Liver (tissue), 10 donors: ENCODE data around the gene BLACAT1. TPM values are rescaled to one million over a fixed set of nuclear protein-coding genes. Genes with fewer than 3 reads are reported as not detected.
"Not testable (repeated sequence)": the region's sequence is repeated elsewhere in the genome, so short reads cannot be mapped to it uniquely, and the experiment has no call there.

ENCODE experiments used
- DNase-seq: peaks from one replicate; pipeline ENCODE4 v3.0.0-alpha.2; 2017; ENCODE audit warnings: low spot score
- H3K27ac ChIP-seq, 2 donors: one replicate each; pipeline ENCODE4 v1.7.0; 2013; ENCODE audit warnings: inconsistent platforms in 2 of 2, low read length in 2 of 2, control low read depth in 1 of 2, low read depth in 1 of 2, mild to moderate bottlenecking in 1 of 2
- H3K27me3 ChIP-seq, 4 donors: one replicate each; pipeline versions ENCODE4 v1.6.1 to v1.7.0; 2013; ENCODE audit warnings: low read length in 3 of 4, inconsistent platforms in 1 of 4, mild to moderate bottlenecking in 1 of 4, moderate library complexity in 1 of 4; ENCODE audit not compliant: control insufficient read depth in 4 of 4, insufficient read depth in 4 of 4
- H3K36me3 ChIP-seq, 4 donors: one replicate each; pipeline versions ENCODE4 v1.6.1 to v1.7.0; 2013; ENCODE audit warnings: low read length in 3 of 4, mild to moderate bottlenecking in 3 of 4, low read depth in 1 of 4, moderate library complexity in 1 of 4; ENCODE audit not compliant: control insufficient read depth in 4 of 4, insufficient read depth in 3 of 4
- H3K4me1 ChIP-seq, 4 donors: one replicate each; pipeline versions ENCODE4 v1.6.1 to v1.7.0; 2013; ENCODE audit warnings: low read length in 3 of 4, mild to moderate bottlenecking in 3 of 4, moderate library complexity in 1 of 4; ENCODE audit not compliant: control insufficient read depth in 4 of 4, insufficient read depth in 4 of 4
- H3K4me3 ChIP-seq, 3 donors: one replicate each; pipeline versions ENCODE4 v1.6.1 to v1.7.0; 2013; ENCODE audit warnings: low read length in 3 of 3, control low read depth in 1 of 3, low read depth in 1 of 3, mild to moderate bottlenecking in 1 of 3
- H3K9ac ChIP-seq, 2 donors: one replicate each; pipeline ENCODE4 v1.7.0; 2013; ENCODE audit warnings: low read length in 2 of 2, mild to moderate bottlenecking in 2 of 2, moderate library complexity in 2 of 2, control low read depth in 1 of 2, low read depth in 1 of 2
- H3K9me3 ChIP-seq, 4 donors: one replicate each; pipeline versions ENCODE4 v1.6.1 to v1.7.0; 2013; ENCODE audit warnings: low read length in 3 of 4; ENCODE audit not compliant: control insufficient read depth in 4 of 4
- ATF3 ChIP-seq: IDR thresholded peaks from 2 replicates; pipeline ENCODE4 v1.6.1; 2016; ENCODE audit warnings: antibody characterized with exemption
- EGR1 ChIP-seq, 2 donors: IDR thresholded peaks; 2 replicates each; pipeline ENCODE4 v1.6.1; 2016 to 2018; ENCODE audit warnings: antibody characterized with exemption in 2 of 2, low read depth in 2 of 2
- FOXA1 ChIP-seq: IDR thresholded peaks from 2 replicates; pipeline ENCODE4 v1.6.1; 2016; ENCODE audit warnings: antibody characterized with exemption
- FOXA2 ChIP-seq: IDR thresholded peaks from 2 replicates; pipeline ENCODE4 v1.6.1; 2016; ENCODE audit warnings: antibody characterized with exemption
- GABPA ChIP-seq, 2 donors: IDR thresholded peaks in 1 of 2; conservative IDR thresholded peaks in 1 of 2; 2 replicates each; pipeline ENCODE4 v1.6.1; 2016; ENCODE audit warnings: antibody characterized with exemption in 2 of 2, mild to moderate bottlenecking in 1 of 2, moderate library complexity in 1 of 2
- HNF4A ChIP-seq, 2 donors: conservative IDR thresholded peaks; 2 replicates each; pipeline ENCODE4 v1.6.1; 2016; ENCODE audit warnings: antibody characterized with exemption in 2 of 2, mild to moderate bottlenecking in 2 of 2
- HNF4G ChIP-seq: IDR thresholded peaks from 2 replicates; pipeline ENCODE4 v1.6.1; 2016; ENCODE audit warnings: antibody characterized with exemption
- JUND ChIP-seq, 2 donors: IDR thresholded peaks; 2 replicates each; pipeline ENCODE4 v1.6.1; 2016; ENCODE audit warnings: antibody characterized with exemption in 2 of 2
- MAX ChIP-seq: IDR thresholded peaks from 2 replicates; pipeline ENCODE4 v1.6.1; 2016; ENCODE audit warnings: antibody characterized with exemption
- NR2F2 ChIP-seq: IDR thresholded peaks from 2 replicates; pipeline ENCODE4 v1.6.1; 2016; ENCODE audit warnings: antibody characterized with exemption
- RAD21 ChIP-seq, 2 donors: IDR thresholded peaks; 2 replicates each; pipeline ENCODE4 v1.6.1; 2016; ENCODE audit warnings: antibody characterized with exemption in 2 of 2, mild to moderate bottlenecking in 2 of 2
- RXRA ChIP-seq, 2 donors: IDR thresholded peaks; 2 replicates each; pipeline ENCODE4 v1.6.1; 2017 to 2018; ENCODE audit warnings: antibody characterized with exemption in 2 of 2, mild to moderate bottlenecking in 1 of 2
- SP1 ChIP-seq: IDR thresholded peaks from 2 replicates; pipeline ENCODE4 v1.6.1; 2018; ENCODE audit warnings: antibody characterized with exemption, mild to moderate bottlenecking
- TAF1 ChIP-seq: conservative IDR thresholded peaks from 2 replicates; pipeline ENCODE4 v1.6.1; 2016; ENCODE audit warnings: antibody characterized with exemption, mild to moderate bottlenecking
- YY1 ChIP-seq: IDR thresholded peaks from 2 replicates; pipeline ENCODE4 v1.6.1; 2016; ENCODE audit warnings: antibody characterized with exemption, mild to moderate bottlenecking
- WGBS: extraction: QIAGEN DNeasy Blood & Tissue Kit; methylation state at CpG from one replicate; pipeline ENCODE4 v1.1.7; 2013; 5-methylcytosine and 5-hydroxymethylcytosine counted together
- polyA plus RNA-seq, 2 donors: library from polyadenylated mRNA; stranded (reverse) in 1 of 2; unstranded in 1 of 2; fragments of 200-250 nt in 1 of 2; fragments of >200 nt in 1 of 2; fragmentation: Nextera tagmentation in 1 of 2; extraction: Ambion mirVana in 1 of 2; gene quantifications; one replicate each; pipeline versions ENCODE4 v1.2.1 to v1.2.3, GENCODE V29; 2013 to 2015
- small RNA-seq: library from RNA; depleted of rRNA; stranded (forward); fragments of <200 nt; gene quantifications from one replicate; pipeline ENCODE3, GENCODE V24; 2014
- total RNA-seq, 2 donors: library from RNA; depleted of rRNA; stranded (reverse); fragments of >200 nt; gene quantifications; one replicate each; pipeline ENCODE4 v1.2.3, GENCODE V29; 2014
- TF ChIP-seq, protein P1 (sequence below): IDR thresholded peaks from 2 replicates; pipeline ENCODE4 v1.6.1; 2016; ENCODE audit warnings: antibody characterized with exemption
- donor health status: healthy.
- donor health status: healthy.
- donor health status: healthy.
- donor health status: healthy.
- donor health status: healthy.

BLACAT1 gene
- total and polyA plus RNA-seq, 4 donors, result not detected

GRCh38 chr1:205407970-205408369 lies 47.9 kb downstream of the BLACAT1 start:
- H3K27me3 ChIP-seq, result peaks cover 0 to 2% (median 1%) of the 10 kb centered on the region in 4 donors
- WGBS, result 78% methylated on average over 5 of the region's 5 CpGs
- H3K27ac ChIP-seq, result no peak overlapping the region

DNA sequence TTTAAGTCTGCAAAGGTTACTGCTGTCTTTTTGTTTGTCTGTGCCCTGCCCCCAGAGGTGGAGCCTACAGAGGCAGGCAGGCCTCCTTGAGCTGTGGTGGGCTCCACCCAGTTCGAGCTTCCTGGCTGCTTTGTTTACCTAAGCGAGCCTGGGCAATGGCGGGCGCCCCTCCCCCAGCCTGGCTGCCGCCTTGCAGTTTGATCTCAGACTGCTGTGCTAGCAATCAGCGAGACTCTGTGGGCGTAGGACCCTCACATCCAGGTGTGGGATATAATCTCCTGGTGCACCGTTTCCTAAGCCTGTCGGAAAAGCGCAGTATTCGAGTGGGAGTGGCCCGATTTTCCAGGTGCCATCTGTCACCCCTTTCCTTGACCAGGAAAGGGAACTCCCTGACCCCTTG lies 49.6 kb downstream of the BLACAT1 start:
- 86% methylated on average over 8 of the region's 12 CpGs for WGBS
- not testable (repeated sequence) for DNase-seq, H3K4me1 ChIP-seq, H3K27me3 ChIP-seq, H3K9me3 ChIP-seq, H3K36me3 ChIP-seq, H3K9ac ChIP-seq, H3K27ac ChIP-seq, H3K4me3 ChIP-seq

More at GRCh38 chr1:205407970-205408369, 47.9 kb downstream of the BLACAT1 start:
- no peak for TF ChIP-seq RXRA (IDR thresholded peaks at IDR 0.05)
- TF ChIP-seq TAF1, result no peak
- no peak for TF ChIP-seq HNF4A (conservative IDR thresholded peaks at IDR 0.05)
- TF ChIP-seq MAX, result no peak
- TF ChIP-seq GABPA (IDR thresholded peaks at IDR 0.05 in 1 of 2, conservative IDR thresholded peaks at IDR 0.05 in 1 of 2), result no peak
- TF ChIP-seq NR2F2, result no peak
- TF ChIP-seq JUND (IDR thresholded peaks at IDR 0.05), result no peak
- no peak for TF ChIP-seq HNF4G
- TF ChIP-seq SP1, result no peak
- no peak for TF ChIP-seq RAD21 (IDR thresholded peaks at IDR 0.05)
- TF ChIP-seq FOXA2, result no peak
- no peak for TF ChIP-seq ATF3
- TF ChIP-seq, protein P1, sequence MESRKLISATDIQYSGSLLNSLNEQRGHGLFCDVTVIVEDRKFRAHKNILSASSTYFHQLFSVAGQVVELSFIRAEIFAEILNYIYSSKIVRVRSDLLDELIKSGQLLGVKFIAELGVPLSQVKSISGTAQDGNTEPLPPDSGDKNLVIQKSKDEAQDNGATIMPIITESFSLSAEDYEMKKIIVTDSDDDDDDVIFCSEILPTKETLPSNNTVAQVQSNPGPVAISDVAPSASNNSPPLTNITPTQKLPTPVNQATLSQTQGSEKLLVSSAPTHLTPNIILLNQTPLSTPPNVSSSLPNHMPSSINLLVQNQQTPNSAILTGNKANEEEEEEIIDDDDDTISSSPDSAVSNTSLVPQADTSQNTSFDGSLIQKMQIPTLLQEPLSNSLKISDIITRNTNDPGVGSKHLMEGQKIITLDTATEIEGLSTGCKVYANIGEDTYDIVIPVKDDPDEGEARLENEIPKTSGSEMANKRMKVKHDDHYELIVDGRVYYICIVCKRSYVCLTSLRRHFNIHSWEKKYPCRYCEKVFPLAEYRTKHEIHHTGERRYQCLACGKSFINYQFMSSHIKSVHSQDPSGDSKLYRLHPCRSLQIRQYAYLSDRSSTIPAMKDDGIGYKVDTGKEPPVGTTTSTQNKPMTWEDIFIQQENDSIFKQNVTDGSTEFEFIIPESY, result no peak
- TF ChIP-seq EGR1 (IDR thresholded peaks at IDR 0.05; ENCODE audit: low read depth in 2 of 2), result no peak
- no peak for TF ChIP-seq FOXA1
- no peak for TF ChIP-seq YY1
- Histone ChIP-seq H3K9ac (no peak overlapping the region), H3K36me3 (no peaks in the 10 kb centered on the region), H3K4me1 (no peaks in the 10 kb centered on the region), H3K4me3 (no peak overlapping the region), H3K9me3 (no peaks in the 10 kb centered on the region)
- DNase-seq, result no peak

Small RNA genes lying within 50 kb of the gene (small RNA-seq; reads per million reads assigned to genes)
- gene MIR135B, result 0.29 reads per million, percentile 25 among the genes with 10 or more reads in this experiment

Other genes with a start within 250 kb of the BLACAT1 start
- gene DSTYK, start 244.3 kb downstream of the BLACAT1 start, total RNA-seq, result 1 to 10 TPM; 4.1 to 9.9 TPM
- gene DSTYK, start 244.3 kb downstream of the BLACAT1 start, polyA plus RNA-seq, result 1 to 10 TPM; 1.5 to 1.9 TPM
- 100 to 1,000 TPM in 1 of 2 donors, under 1 TPM in 1; 0.25 to 452 TPM for gene TMCC2, start 228.1 kb downstream of the BLACAT1 start, total RNA-seq
- under 1 TPM; 0.06 to 0.17 TPM for gene TMCC2, start 228.1 kb downstream of the BLACAT1 start, polyA plus RNA-seq
- gene NUAK2, start 134.3 kb downstream of the BLACAT1 start, total RNA-seq, result 1 to 10 TPM; 1.3 to 1.7 TPM
- 1 to 10 TPM; 2.4 TPM for gene NUAK2, start 134.3 kb downstream of the BLACAT1 start, polyA plus RNA-seq
- under 1 TPM in 1 of 2 donors, not detected in 1; 0.05 TPM for gene KLHDC8A, start 99.1 kb downstream of the BLACAT1 start, total RNA-seq
- under 1 TPM in 1 of 2 donors, not detected in 1; 0.02 TPM for gene KLHDC8A, start 99.1 kb downstream of the BLACAT1 start, polyA plus RNA-seq
- gene LEMD1, start 34.0 kb downstream of the BLACAT1 start, total RNA-seq, result not detected
- gene LEMD1, start 34.0 kb downstream of the BLACAT1 start, polyA plus RNA-seq, result not detected
- 1 to 10 TPM; 3.1 to 3.7 TPM for gene CDK18, start 48.6 kb upstream of the BLACAT1 start, total RNA-seq
- gene CDK18, start 48.6 kb upstream of the BLACAT1 start, polyA plus RNA-seq, result 1 to 10 TPM; 2.4 to 3.0 TPM
- gene ELK4, start 176.0 kb upstream of the BLACAT1 start, total RNA-seq, result 10 to 100 TPM in 1 of 2 donors, 1 to 10 TPM in 1; 9.2 to 20.2 TPM
- 1 to 10 TPM; 3.5 to 4.7 TPM for gene ELK4, start 176.0 kb upstream of the BLACAT1 start, polyA plus RNA-seq
- 1 to 10 TPM; 5.9 to 9.9 TPM for gene SLC45A3, start 224.5 kb upstream of the BLACAT1 start, total RNA-seq
- gene SLC45A3, start 224.5 kb upstream of the BLACAT1 start, polyA plus RNA-seq, result 1 to 10 TPM; 5.3 to 5.6 TPM